HL-60 (cell line): ENCODE data around the gene IFFO2.

Experiments
- DNase-seq, 2 experiments: peaks; one replicate each; pipeline ENCODE4 v3.0.0-alpha.2; 2010 to 2020; ENCODE audit warnings: low read depth in 1 of 2, low spot score in 1 of 2
- H3K27ac ChIP-seq: fragments of 250-450 bp; sonication (Bioruptor Pico); replicated peaks from 2 replicates; pipeline ENCODE4 v1.5.1; 2020; ENCODE audit warnings: mild to moderate bottlenecking, moderate library complexity
- H3K27me3 ChIP-seq: fragments of 250-450 bp; sonication (Bioruptor Pico); 2 replicates; pipeline ENCODE4 v1.5.1; 2021; ENCODE audit warnings: mild to moderate bottlenecking, moderate library complexity; ENCODE audit not compliant: insufficient read depth, poor library complexity, severe bottlenecking
- H3K4me3 ChIP-seq: replicated peaks from 2 replicates; pipeline ENCODE4 v1.5.1; 2011; ENCODE audit warnings: mild to moderate bottlenecking, control low read depth, low read length; ENCODE audit not compliant: insufficient read depth
- CTCF ChIP-seq: IDR thresholded peaks from one replicate; pipeline ENCODE4 v1.5.1; 2011; ENCODE audit warnings: low read length, control low read depth, inconsistent platforms; ENCODE audit not compliant: insufficient read depth
- GABPA ChIP-seq: IDR thresholded peaks from 2 replicates; pipeline ENCODE4 v1.6.1; 2012; ENCODE audit warnings: low read depth
- POLR2AphosphoS5 ChIP-seq: IDR thresholded peaks from 2 replicates; pipeline ENCODE4 v1.6.1; 2012; ENCODE audit warnings: low read depth
- REST ChIP-seq: IDR thresholded peaks from 2 replicates; pipeline ENCODE4 v1.6.1; 2012; ENCODE audit warnings: low read depth; ENCODE audit not compliant: insufficient replicate concordance
- SPI1 ChIP-seq: IDR thresholded peaks from 2 replicates; pipeline ENCODE4 v1.6.1; 2012; ENCODE audit warnings: low read depth, mild to moderate bottlenecking, borderline replicate concordance

IFFO2 gene

GRCh38 chr1:18959591-18959990 is 3.1 kb upstream of the IFFO2 start:
- TF ChIP-seq CTCF = no peak
- H3K27me3 ChIP-seq = peaks cover 36% of the 10 kb centered on the region
- no peak overlapping the region for H3K27ac ChIP-seq
- H3K4me3 ChIP-seq = no peak overlapping the region
- DNase-seq = no peak

GRCh38 chr1:18957532-18958300 is 1.2 kb upstream of the IFFO2 start:
- peaks cover 30% of the 10 kb centered on the region for H3K27me3 ChIP-seq
- no peak for DNase-seq
- H3K27ac ChIP-seq = no peak overlapping the region
- no peak overlapping the region for H3K4me3 ChIP-seq
- TF ChIP-seq CTCF (no peak), GABPA (no peak), POLR2AphosphoS5 (no peak)

- H3K27me3 ChIP-seq = peaks cover 30% of the 10 kb centered on the region
- peak overlapping the region; percentile 57 for H3K4me3 ChIP-seq
- TF ChIP-seq POLR2AphosphoS5 (no peak), GABPA (no peak), REST (no peak), CTCF (no peak), SPI1 (no peak)
- H3K27ac ChIP-seq = no peak overlapping the region
- no peak for DNase-seq
Observed at GRCh38 chr1:18957136-18957521, 653 bp upstream of the IFFO2 start.

- peak in 1 of 2 experiments; percentile 40 for DNase-seq
- no peak overlapping the region for H3K27ac ChIP-seq
- peak overlapping the region; percentile 63 for H3K4me3 ChIP-seq
- H3K27me3 ChIP-seq = peaks cover 29% of the 10 kb centered on the region
- TF ChIP-seq REST (no peak), SPI1 (no peak), POLR2AphosphoS5 (no peak), GABPA (no peak), CTCF (no peak)
Observed at GRCh38 chr1:18955441-18956192, 859 bp downstream of the IFFO2 start.
